GM18858 (cell line): ENCODE measurements around the gene SPATA1.
A peak's percentile ranks its signal among the peaks of the same experiment; 100 is the strongest.

Experiments
- ATAC-seq: cut with Tn5 transposase; IDR thresholded peaks from one replicate; pipeline ENCODE4 v1.9.1; 2021; ENCODE audit not compliant: unreplicated experiment

Gene SPATA1

GRCh38 chr1:84508510-84508909 is 2.3 kb downstream of the SPATA1 start:
- ATAC-seq: no peak

DNA sequence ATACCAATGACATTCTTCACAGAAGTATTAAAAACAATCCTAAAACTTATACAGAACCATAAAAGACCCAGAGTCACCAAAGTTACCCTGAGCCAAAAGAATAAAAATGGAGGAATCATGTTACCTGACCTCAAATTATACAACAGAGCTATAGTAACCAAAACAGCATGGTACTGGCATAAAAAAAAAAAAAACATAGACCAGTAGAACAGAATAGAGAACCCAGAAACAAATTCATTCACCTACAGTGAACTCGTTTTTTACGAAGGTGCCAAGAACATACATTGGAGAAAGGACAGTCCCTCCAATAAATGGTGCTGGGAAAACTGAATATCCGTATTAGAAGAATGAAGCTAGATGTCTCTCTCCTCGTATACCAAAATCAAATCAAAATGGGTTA is 2.8 kb downstream of the SPATA1 start:
- no peak for ATAC-seq

- no peak for ATAC-seq
Observed at GRCh38 chr1:84510165-84510564, 4.0 kb downstream of the SPATA1 start.

GRCh38 chr1:84510668-84511067 is 4.5 kb downstream of the SPATA1 start:
- no peak for ATAC-seq

DNA sequence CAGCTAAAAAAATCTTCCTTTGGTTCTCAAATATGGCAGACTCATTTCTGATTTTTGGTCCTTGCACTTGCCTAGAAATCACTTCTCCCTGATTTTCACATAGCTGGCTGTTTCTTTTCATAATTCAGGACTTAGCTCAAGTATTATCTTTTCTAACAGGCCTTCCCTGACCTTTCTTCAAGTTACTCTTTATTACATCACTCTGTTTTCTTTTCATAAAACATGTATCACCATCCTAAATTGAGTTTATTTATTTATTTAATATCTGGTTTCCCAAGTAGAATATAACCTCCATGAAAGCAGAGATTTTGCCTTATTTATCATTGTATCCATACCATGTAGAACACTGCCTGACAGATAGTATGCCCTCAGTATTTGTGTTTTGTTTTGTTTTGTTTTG is 18.4 kb downstream of the SPATA1 start:
- no peak for ATAC-seq

- ATAC-seq: no peak
Observed at GRCh38 chr1:84525779-84526178, 19.6 kb downstream of the SPATA1 start.

DNA sequence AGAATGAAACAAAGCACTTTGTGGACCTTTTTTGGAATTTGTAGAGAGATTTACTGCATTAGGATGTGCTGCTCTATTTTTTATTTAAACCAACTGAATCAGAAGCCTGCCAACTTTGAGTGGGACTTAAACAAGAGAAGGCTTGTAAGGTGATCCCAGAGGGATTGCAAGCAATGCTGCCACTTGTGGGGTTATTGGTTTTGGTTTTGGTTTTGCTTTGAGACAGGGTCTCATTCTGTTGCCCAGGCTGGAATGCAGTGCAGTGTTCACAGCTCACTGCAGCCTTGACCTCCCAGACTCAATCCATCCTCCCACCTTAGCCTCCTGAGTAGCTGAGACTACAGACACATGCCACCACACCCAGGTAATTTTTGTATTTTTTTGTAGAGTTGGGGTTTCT is 32.4 kb downstream of the SPATA1 start:
- no peak for ATAC-seq

GRCh38 chr1:84539972-84540371 is 33.8 kb downstream of the SPATA1 start:
- no peak for ATAC-seq

- ATAC-seq: no peak
Observed at GRCh38 chr1:84540759-84541158, 34.6 kb downstream of the SPATA1 start.

DNA sequence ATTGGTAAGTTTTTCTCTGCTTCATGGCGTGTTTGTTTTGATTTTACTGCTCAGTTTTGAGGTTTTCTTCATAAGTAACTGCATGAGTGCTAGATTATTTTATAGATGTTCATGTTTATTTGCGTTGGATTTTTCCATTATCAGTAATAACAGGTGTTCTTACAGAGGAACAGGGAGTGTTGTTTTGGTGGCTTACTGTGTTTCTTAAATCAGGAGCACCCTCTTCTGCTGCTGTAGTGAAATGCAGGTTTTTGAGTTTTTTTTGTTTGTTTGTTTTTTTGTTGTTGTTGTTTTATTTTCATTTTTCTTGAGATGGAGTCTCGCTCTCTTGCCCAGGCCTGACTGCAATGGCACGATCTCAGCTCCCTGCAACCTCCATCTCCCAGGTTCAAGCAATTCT is 35.5 kb downstream of the SPATA1 start:
- ATAC-seq: no peak

GRCh38 chr1:84550826-84551225 is 44.6 kb downstream of the SPATA1 start:
- ATAC-seq: no peak

DNA sequence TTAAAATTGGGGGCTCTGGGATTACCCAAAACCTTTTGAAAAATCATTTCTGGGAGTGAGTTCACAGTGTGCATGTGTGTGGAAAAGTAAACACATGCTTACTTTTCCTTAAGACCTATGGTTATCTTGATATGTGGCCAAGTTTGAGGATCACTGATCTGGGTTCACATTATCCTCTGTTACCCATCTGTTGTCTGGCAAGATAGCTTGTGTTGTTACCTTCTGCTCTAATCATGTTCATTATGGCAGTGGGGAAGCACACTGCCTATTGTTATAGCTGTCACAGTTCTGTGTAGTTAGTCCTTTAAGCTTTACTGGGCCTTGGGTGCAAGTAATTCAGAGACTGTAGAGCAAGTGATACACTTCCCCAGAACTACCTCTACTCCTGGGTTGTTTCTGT is 63.0 kb downstream of the SPATA1 start:
- no peak for ATAC-seq

GRCh38 chr1:84570436-84571149 is 64.4 kb downstream of the SPATA1 start:
- ATAC-seq: no peak

- no peak for ATAC-seq
Observed at GRCh38 chr1:84571150-84571535, 65.0 kb downstream of the SPATA1 start.

- ATAC-seq: no peak
Observed at GRCh38 chr1:84573481-84573966, 67.3 kb downstream of the SPATA1 start.

DNA sequence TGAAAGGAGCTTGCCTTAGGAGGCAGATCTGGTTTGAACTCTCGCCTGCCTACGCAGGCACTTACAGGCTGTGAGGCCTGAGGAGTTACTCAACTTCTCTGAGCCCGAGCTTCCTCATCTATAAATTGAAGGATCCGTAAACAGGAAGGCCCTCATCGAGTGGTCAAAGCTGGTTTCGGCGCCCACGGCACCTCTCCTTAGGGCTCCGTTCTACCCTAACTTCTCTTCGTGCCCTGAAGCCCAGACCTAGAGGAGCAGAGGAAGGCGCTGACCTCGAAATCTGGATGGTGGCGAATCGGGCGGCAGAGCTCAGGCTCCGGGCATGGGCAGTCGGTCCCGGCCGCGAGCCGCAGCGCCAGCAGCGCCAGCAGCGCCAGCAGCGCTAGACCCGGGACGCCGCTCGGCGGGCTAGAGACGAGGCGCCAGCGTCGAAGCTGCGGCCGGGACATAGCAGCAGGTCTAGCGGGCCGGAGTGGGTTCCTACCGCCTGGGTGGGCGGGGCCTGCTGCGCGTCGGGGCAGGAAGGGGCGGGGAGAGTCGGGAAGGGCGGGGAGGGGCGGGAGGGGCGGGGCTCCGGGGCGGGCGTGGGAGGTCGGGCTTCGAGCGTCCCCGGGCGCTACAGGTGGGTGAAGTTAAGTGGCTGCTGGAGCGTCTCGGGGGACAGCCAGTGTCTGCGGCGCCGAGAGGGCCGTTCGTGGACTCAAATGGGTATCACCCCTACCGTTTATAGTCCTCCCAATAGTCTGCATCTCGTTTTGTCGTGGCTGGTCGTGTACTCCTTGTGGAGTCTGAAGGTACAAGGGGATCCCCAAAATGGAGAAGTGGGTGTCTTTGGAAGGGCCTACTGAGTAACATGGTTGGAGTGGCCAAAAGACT is 68.0 kb downstream of the SPATA1 start, which contains the start of gene CTBS:
Gene CTBS (minus strand): TSS at position 474 of the 876 bp plus-strand sequence. CDS start 25 bp downstream, at position 449.
- peak; percentile 57 for ATAC-seq

DNA sequence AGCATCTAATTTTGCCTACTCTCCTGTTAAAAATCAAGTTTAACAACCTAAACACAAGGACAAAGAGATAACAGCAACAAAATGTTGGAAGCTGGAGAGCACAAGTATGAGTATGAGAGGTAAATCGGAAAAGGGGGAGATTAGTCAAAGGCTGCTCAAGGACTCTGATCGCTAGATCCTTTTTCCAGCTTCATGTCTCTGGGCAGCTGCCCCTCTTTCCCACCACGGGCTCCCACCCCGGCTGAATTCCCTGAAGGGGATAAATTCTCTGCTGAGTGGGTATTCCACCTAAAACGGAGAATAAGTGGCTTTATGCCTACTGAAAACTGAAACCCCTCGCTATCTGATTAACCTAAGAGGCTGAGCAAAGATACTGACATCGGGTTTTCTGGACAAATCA is 68.8 kb downstream of the SPATA1 start:
- no peak for ATAC-seq

DNA sequence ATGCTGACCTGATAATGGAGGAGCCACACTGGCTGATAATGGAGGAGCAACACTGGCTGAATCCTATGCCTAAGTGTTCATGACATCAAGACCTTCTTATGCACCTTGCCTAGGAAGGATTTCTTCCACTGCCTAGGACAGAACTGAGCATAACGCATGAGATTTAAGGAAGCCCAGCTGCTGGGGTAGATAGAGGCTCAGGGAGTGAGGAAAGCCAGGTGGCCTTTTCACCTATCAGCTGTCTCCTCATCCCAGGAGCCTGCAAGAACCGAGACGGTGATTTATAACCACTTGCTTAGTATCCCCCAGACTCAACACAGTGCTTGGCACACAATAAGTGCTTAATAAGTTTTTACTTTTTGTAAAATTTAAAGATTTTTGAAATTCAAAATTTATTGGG is 75.5 kb downstream of the SPATA1 start:
- no peak for ATAC-seq

DNA sequence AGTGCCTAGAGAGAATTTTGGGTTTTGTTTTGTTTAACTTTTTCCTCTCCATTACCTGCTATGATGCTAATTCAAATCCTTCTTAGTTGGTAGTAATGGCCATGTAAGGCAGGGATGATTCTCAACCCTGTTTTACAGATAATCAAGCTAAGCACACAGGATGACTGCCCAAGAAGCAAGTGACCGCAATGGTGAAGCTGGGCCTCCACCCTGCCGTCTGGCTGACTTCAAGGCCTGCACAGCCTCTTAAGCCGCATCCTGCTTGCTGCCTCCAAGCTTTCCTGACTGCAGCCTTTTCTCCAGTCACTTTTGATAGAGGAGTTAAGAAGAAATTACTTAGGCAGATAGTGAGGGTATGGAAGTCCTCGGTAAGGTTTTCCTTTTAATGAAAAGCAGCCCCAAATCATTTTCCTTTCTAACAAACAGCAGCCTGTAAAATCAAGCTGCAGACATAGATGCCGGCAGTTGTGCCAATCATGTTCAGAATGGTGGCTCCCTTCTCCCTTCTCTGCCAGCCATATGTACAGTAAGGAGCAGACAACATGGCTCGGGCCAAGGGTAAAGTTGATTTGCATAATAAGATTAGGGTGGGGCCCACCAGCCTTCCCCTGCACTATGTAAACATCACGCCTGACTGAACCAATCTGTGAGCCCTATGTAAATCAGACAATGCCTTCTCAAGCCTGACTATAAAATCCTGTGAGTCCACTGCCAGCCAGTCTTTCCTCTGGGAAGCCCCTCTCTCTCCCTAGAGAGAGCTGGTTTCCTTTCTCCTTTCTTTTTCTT is 76.8 kb downstream of the SPATA1 start:
- no peak for ATAC-seq

DNA sequence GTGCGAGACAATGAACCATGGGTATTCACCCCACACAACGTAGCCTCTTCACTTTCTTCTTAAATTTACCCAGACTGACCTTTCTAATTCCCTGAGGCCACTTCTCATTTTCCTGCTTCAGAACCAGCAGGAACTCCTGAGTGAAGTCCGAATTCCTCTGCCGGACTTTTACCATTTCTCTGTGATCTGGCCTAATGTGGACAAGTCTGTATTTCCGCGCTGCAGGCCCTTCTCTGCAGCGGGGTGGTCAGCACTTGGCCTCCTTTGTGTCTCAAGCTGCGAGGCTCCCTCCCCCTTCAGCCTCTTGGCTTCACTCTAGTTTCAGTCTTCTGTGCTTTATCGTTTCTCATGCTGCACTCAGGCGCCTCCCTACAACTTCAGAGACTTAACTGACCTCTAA is 77.5 kb downstream of the SPATA1 start:
- ATAC-seq: no peak

DNA sequence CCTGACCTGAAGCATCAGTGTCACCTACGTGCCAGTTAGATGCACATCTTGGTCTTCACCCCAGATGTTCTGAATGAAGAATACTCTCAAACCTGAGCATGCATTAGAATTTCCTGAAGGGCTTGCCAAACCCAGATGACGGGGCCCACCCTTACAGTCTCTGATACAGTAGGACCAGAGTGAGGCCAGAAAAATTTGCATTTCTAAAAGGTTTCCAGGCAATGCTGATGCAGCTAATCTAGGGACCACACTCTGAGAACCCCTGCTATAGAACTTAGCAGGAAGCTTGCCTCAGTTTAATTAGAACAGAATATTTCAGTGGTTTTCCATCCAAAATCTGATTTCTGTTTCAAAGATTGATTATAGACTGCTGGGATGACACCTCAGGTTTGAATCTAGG is 77.9 kb downstream of the SPATA1 start:
- ATAC-seq: no peak
